ENCODE data around the gene PRKG1. TPM values are rescaled to one million over a fixed set of nuclear protein-coding genes. Genes with fewer than 3 reads are reported as not detected.

PRKG1 gene
- total RNA-seq, 1 donor from 2014 or later = 17.9 TPM

GRCh38 chr10:51076299-51076841 lies 2.1 kb downstream of the PRKG1 start:
- peaks cover 15% of the 10 kb centered on the region for H3K4me1 ChIP-seq
- DNase-seq (ENCODE audit: extremely low spot score in 2 of 2) = no peak
- no peaks in the 10 kb centered on the region for H3K27me3 ChIP-seq
- H3K9me3 ChIP-seq = no peaks in the 10 kb centered on the region
- intact Hi-C loops (cut with DNase I) = no loop called here
- no peaks in the 10 kb centered on the region for H3K36me3 ChIP-seq
- H3K4me3 ChIP-seq = peak overlapping the region; percentile 60 to 76
- H3K27ac ChIP-seq = peak overlapping the region; percentile 30
- TF ChIP-seq POLR2A (IDR thresholded peaks at IDR 0.05) (no peak), POLR2AphosphoS5 (IDR thresholded peaks at IDR 0.05; ENCODE audit: insufficient read depth in 1 of 2, low read depth in 1 of 2) (no peak), CTCF (IDR thresholded peaks at IDR 0.05) (no peak)

GRCh38 chr10:51077074-51077473 lies 2.8 kb downstream of the PRKG1 start:
- Histone ChIP-seq H3K9me3 (no peaks in the 10 kb centered on the region), H3K27ac (no peak overlapping the region), H3K36me3 (no peaks in the 10 kb centered on the region), H3K4me1 (peaks cover 15% of the 10 kb centered on the region), H3K4me3 (peak overlapping the region; percentile 60 to 76), H3K27me3 (no peaks in the 10 kb centered on the region)
- no peak for TF ChIP-seq CTCF (IDR thresholded peaks at IDR 0.05)
- no peak for TF ChIP-seq POLR2AphosphoS5 (IDR thresholded peaks at IDR 0.05; ENCODE audit: insufficient read depth in 1 of 2, low read depth in 1 of 2)
- TF ChIP-seq POLR2A (IDR thresholded peaks at IDR 0.05) = no peak
- intact Hi-C loops (cut with DNase I) = no loop called here
- no peak for DNase-seq (ENCODE audit: extremely low spot score in 2 of 2)

- Histone ChIP-seq H3K9me3 (no peaks in the 10 kb centered on the region), H3K36me3 (no peaks in the 10 kb centered on the region), H3K4me3 (peak overlapping the region in 1 of 2 donors; percentile 60), H3K27ac (no peak overlapping the region), H3K27me3 (no peaks in the 10 kb centered on the region), H3K4me1 (peaks cover 15% of the 10 kb centered on the region)
- no peak for DNase-seq (ENCODE audit: extremely low spot score in 2 of 2)
- TF ChIP-seq POLR2A (IDR thresholded peaks at IDR 0.05) (no peak), CTCF (IDR thresholded peaks at IDR 0.05) (no peak), POLR2AphosphoS5 (IDR thresholded peaks at IDR 0.05; ENCODE audit: insufficient read depth in 1 of 2, low read depth in 1 of 2) (no peak)
- intact Hi-C loops (cut with DNase I) = no loop called here
Measured at GRCh38 chr10:51077507-51077906, 3.2 kb downstream of the PRKG1 start.

GRCh38 chr10:51079331-51079730 lies 5.0 kb downstream of the PRKG1 start:
- DNase-seq (ENCODE audit: extremely low spot score in 2 of 2) = no peak
- intact Hi-C loops (cut with DNase I) = no loop called here
- no peaks in the 10 kb centered on the region for H3K9me3 ChIP-seq
- H3K4me1 ChIP-seq = peaks cover 8% of the 10 kb centered on the region
- no peaks in the 10 kb centered on the region for H3K27me3 ChIP-seq
- H3K36me3 ChIP-seq = no peaks in the 10 kb centered on the region
- no peak for TF ChIP-seq POLR2AphosphoS5 (IDR thresholded peaks at IDR 0.05; ENCODE audit: insufficient read depth in 1 of 2, low read depth in 1 of 2)
- TF ChIP-seq POLR2A (IDR thresholded peaks at IDR 0.05) = no peak
- no peak for TF ChIP-seq CTCF (IDR thresholded peaks at IDR 0.05)
- no peak overlapping the region for H3K4me3 ChIP-seq
- peak overlapping the region; percentile 11 for H3K27ac ChIP-seq

- DNase-seq (ENCODE audit: extremely low spot score in 2 of 2) = no peak
- Histone ChIP-seq H3K36me3 (no peaks in the 10 kb centered on the region), H3K27me3 (no peaks in the 10 kb centered on the region), H3K27ac (peak overlapping the region; percentile 11), H3K9me3 (no peaks in the 10 kb centered on the region), H3K4me1 (peaks cover 8% of the 10 kb centered on the region), H3K4me3 (no peak overlapping the region)
- intact Hi-C loops (cut with DNase I) = no loop called here
- TF ChIP-seq CTCF (IDR thresholded peaks at IDR 0.05) = no peak
Measured at GRCh38 chr10:51079766-51080165, 5.5 kb downstream of the PRKG1 start.
